ENCODE measurements around the gene CAVIN1.
"Not testable (repeated sequence)": the region's sequence is repeated elsewhere in the genome, so short reads cannot be mapped to it uniquely, and the experiment has no call there.

Gene CAVIN1

GRCh38 chr17:42436391-42436790 is 13.3 kb upstream of the CAVIN1 start:
- H3K27ac ChIP-seq = no peak overlapping the region
- no peak for DNase-seq (ENCODE audit: low read depth, low spot score)

GRCh38 chr17:42431758-42432161 is 8.7 kb upstream of the CAVIN1 start:
- DNase-seq (ENCODE audit: low read depth, low spot score) = no peak
- H3K27ac ChIP-seq = no peak overlapping the region

GRCh38 chr17:42429726-42430447 is 6.8 kb upstream of the CAVIN1 start:
- DNase-seq (ENCODE audit: low read depth, low spot score) = no peak
- no peak overlapping the region for H3K27ac ChIP-seq

- H3K27ac ChIP-seq = peak overlapping the region; percentile 67
- peak; percentile 95 for DNase-seq (ENCODE audit: low read depth, low spot score)
Measured at GRCh38 chr17:42428141-42428944, 5.3 kb upstream of the CAVIN1 start.

- no peak overlapping the region for H3K27ac ChIP-seq
Measured at GRCh38 chr17:42424991-42425610, 2.0 kb upstream of the CAVIN1 start.

GRCh38 chr17:42423766-42424165 is 710 bp upstream of the CAVIN1 start:
- H3K27ac ChIP-seq = peak overlapping the region; percentile 90
- DNase-seq (ENCODE audit: low read depth, low spot score) = no peak

More at GRCh38 chr17:42424991-42425610, 2.0 kb upstream of the CAVIN1 start:
- no peak for DNase-seq (ENCODE audit: low read depth, low spot score)

- peak overlapping the region; percentile 90 for H3K27ac ChIP-seq
- DNase-seq (ENCODE audit: low read depth, low spot score) = no peak
Measured at GRCh38 chr17:42422412-42422957, 571 bp downstream of the CAVIN1 start.

GRCh38 chr17:42421507-42422338 is 1.3 kb downstream of the CAVIN1 start:
- DNase-seq (ENCODE audit: low read depth, low spot score) = no peak
- peak overlapping the region; percentile 90 for H3K27ac ChIP-seq

GRCh38 chr17:42421136-42421506 is 1.9 kb downstream of the CAVIN1 start:
- DNase-seq (ENCODE audit: low read depth, low spot score) = no peak
- H3K27ac ChIP-seq = peak overlapping the region; percentile 90

GRCh38 chr17:42417981-42418380 is 5.1 kb downstream of the CAVIN1 start:
- H3K27ac ChIP-seq; DNase-seq (ENCODE audit: low read depth, low spot score): not testable (repeated sequence)

GRCh38 chr17:42414704-42415409 is 8.2 kb downstream of the CAVIN1 start:
- no peak overlapping the region for H3K27ac ChIP-seq

GRCh38 chr17:42413464-42414040 is 9.5 kb downstream of the CAVIN1 start:
- H3K27ac ChIP-seq = peak overlapping the region; percentile 17
- DNase-seq (ENCODE audit: low read depth, low spot score) = no peak

More at GRCh38 chr17:42414704-42415409, 8.2 kb downstream of the CAVIN1 start:
- no peak for DNase-seq (ENCODE audit: low read depth, low spot score)

- no peak for DNase-seq (ENCODE audit: low read depth, low spot score)
Measured at GRCh38 chr17:42411905-42412679, 11.0 kb downstream of the CAVIN1 start.

GRCh38 chr17:42411361-42411760 is 11.7 kb downstream of the CAVIN1 start:
- H3K27ac ChIP-seq = peak overlapping the region; percentile 94
- no peak for DNase-seq (ENCODE audit: low read depth, low spot score)

More at GRCh38 chr17:42411905-42412679, 11.0 kb downstream of the CAVIN1 start:
- H3K27ac ChIP-seq = peak overlapping the region; percentile 94

GRCh38 chr17:42410319-42410685 is 12.8 kb downstream of the CAVIN1 start:
- H3K27ac ChIP-seq = peak overlapping the region; percentile 94
- no peak for DNase-seq (ENCODE audit: low read depth, low spot score)

GRCh38 chr17:42409523-42410318 is 13.3 kb downstream of the CAVIN1 start:
- peak; percentile 44 for DNase-seq (ENCODE audit: low read depth, low spot score)
- peak overlapping the region; percentile 94 for H3K27ac ChIP-seq

- H3K27ac ChIP-seq = peak overlapping the region; percentile 94
- DNase-seq (ENCODE audit: low read depth, low spot score) = no peak
Measured at GRCh38 chr17:42408061-42408460, 15.0 kb downstream of the CAVIN1 start.
